ENCODE measurements around the gene GPD1L.
"Not testable (repeated sequence)": the region's sequence is repeated elsewhere in the genome, so short reads cannot be mapped to it uniquely, and the experiment has no call there.

GPD1L gene

GRCh38 chr3:32105291-32106131 is 909 bp upstream of the GPD1L start:
- no peak for DNase-seq (ENCODE audit: low spot score)

- peak; percentile 8 for DNase-seq (ENCODE audit: low spot score)
Measured at GRCh38 chr3:32106929-32107362, 526 bp downstream of the GPD1L start.

DNA sequence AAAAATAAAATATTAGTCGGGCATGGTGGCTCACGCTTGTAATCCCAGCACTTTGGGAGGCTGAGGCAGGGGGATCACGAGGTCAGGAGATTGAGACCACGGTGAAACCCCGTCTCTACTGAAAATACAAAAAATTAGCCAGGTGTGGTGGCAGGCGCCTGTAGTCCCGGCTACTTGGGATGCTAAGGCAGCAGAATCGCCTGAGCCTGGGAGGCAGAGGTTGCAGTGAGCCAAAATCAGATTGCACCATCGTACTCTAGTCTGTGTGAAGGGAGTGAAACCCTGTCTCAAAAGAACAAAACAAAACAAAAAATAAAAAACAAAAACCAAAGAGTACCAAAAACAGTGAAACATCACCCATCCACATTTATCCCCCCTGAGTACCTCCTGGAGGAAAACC is 1.8 kb downstream of the GPD1L start:
- DNase-seq (ENCODE audit: low spot score) = not testable (repeated sequence)

DNA sequence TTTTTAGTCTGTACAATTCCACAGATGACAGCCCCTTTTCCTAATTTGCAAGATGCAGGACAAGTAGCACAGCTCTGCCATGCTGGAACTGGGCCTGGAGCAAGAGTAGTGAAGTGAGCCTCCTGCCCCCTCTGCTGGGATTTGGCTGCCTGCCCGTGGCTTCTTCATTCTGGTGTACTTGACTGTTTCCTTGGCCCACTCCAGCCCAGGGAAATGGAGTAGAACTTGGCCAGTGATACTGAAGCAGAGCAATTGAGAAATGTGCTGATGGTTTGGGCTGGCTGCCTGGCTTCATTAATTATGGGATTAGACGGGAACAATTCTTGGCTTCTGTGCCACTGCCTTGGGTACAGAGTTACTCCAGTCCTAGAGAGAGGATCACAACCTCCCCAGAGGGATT is 2.8 kb downstream of the GPD1L start:
- no peak for DNase-seq (ENCODE audit: low spot score)

DNA sequence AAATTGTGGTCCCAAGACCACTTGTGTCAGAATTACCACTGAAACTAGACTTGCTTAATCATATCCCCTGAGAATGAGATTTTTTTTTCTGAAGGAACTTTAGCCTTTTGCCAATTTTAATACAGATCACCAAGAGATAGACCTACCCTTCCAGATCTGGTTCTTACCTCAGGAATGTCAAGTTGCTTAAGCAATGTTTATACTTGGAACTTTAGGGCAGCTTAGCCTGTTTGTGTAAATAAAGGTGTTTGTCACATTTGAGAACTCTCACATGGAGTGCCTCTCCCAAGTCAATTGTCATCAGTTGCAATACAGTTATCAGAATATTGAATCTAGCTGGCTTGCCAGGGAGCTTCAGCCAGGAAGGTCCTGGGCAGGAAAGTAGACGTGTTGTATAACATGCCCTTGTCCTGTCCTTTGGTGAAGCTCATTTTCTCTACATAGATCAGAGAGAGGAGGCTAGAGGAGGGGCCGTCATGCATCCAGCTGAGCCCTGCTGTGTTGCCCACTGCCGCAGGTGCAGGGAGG is 3.9 kb downstream of the GPD1L start:
- DNase-seq (ENCODE audit: low spot score) = no peak

GRCh38 chr3:32111560-32111959 is 5.1 kb downstream of the GPD1L start:
- no peak for DNase-seq (ENCODE audit: low spot score)

GRCh38 chr3:32113566-32113965 is 7.1 kb downstream of the GPD1L start:
- DNase-seq (ENCODE audit: low spot score) = no peak

DNA sequence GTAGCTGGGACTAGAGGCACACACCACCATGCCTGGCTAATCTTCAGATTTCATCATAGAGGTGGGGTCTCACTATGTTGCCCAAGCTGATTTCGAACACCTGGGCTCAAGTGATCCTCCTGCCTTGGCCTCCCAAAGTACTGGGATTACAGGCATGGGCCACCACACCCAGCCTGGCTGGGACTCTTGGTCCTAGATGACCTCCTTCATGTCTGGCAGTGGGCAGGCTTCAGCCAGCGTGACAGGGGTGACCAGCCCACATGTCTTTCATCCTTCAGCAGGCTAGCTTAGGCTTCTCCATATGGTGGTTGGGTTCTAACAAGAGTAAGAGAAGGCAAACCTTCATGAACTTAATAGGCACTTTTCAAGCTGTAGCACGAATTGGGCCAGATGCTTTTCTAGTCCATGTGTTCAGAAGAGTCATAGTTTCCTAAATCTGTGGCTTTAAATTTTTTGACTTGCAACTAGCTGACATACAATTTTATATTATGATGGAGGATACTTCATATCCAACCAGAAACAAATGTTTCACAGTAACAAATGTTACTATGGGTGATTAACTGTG is 7.6 kb downstream of the GPD1L start:
- peak; percentile 11 for DNase-seq (ENCODE audit: low spot score)

- DNase-seq (ENCODE audit: low spot score) = peak; percentile 80
Measured at GRCh38 chr3:32114546-32115386, 8.3 kb downstream of the GPD1L start.

- DNase-seq (ENCODE audit: low spot score) = no peak
Measured at GRCh38 chr3:32117320-32117719, 10.9 kb downstream of the GPD1L start.

GRCh38 chr3:32118215-32118614 is 11.8 kb downstream of the GPD1L start:
- DNase-seq (ENCODE audit: low spot score) = no peak

DNA sequence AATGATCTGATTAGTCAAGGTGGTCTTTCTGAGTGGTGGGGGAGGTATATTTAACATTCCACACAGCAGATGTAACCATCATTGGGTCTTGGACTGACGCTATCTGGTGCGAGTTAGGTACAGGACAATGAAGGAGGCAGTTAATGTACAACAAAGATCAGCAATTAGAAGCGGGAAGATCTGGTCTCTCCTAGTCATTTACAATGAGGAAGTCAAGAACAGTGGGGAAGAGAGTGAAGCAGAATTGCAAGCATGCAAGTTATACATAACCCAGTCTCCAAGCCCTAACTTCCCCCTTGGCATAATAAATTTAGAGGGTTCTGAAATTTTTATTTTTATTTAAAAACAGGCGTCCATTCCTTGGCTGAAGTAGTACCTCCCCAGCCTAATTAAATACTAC is 14.1 kb downstream of the GPD1L start:
- no peak for DNase-seq (ENCODE audit: low spot score)

- DNase-seq (ENCODE audit: low spot score) = no peak
Measured at GRCh38 chr3:32121137-32121536, 14.7 kb downstream of the GPD1L start.

DNA sequence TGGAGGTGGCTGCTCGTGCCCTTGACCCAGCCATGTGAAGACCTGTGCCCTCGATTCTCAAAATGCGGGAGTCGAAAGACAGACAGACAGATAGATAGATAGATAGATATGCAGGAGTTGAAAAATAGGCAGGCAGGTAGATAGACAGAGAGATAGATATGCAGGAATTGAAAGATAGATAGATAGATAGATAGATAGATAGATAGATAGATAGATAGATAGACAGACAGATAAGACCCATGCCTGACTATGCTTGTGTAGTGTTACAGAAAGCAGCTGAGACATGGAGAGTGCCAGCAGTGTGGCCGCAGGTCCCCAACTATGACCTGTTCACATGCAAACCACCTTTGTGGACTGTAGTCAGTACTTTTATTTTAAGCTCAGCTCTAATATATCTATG is 17.2 kb downstream of the GPD1L start:
- no peak for DNase-seq (ENCODE audit: low spot score)

- DNase-seq (ENCODE audit: low spot score) = no peak
Measured at GRCh38 chr3:32125012-32125411, 18.6 kb downstream of the GPD1L start.

DNA sequence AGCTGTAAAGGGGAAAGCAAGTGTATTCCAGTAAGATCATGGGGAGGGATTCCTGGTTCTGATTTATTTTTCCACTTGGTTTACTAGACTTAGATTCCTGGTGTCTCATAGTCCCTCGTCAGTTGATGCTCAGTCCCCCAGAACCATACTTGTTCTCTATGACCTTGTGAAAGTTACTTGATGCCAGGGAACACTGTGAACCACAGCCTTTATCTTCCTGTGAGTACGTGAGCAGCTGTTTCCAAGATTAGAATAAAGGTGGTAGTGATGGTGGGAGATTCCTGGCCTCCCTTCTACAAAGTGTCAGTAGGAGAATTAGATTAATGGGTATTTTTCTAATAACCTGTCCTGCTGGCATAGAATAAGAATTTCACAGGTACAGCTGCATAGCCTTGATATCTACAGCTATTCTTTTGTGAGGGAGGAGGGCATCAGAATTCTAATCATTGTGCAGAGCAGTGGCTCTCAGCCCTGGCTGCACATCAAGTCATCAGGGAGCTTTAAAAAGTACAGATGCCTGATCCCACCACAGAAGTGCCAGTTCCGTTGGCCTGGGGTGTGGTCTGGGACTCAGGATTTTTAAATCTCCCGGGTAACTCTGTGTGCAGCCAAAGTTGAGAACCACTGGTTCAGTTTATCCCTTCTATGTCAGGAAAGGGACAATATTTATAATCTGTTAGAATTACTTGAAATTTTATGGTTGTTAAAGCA is 20.0 kb downstream of the GPD1L start:
- no peak for DNase-seq (ENCODE audit: low spot score)

DNA sequence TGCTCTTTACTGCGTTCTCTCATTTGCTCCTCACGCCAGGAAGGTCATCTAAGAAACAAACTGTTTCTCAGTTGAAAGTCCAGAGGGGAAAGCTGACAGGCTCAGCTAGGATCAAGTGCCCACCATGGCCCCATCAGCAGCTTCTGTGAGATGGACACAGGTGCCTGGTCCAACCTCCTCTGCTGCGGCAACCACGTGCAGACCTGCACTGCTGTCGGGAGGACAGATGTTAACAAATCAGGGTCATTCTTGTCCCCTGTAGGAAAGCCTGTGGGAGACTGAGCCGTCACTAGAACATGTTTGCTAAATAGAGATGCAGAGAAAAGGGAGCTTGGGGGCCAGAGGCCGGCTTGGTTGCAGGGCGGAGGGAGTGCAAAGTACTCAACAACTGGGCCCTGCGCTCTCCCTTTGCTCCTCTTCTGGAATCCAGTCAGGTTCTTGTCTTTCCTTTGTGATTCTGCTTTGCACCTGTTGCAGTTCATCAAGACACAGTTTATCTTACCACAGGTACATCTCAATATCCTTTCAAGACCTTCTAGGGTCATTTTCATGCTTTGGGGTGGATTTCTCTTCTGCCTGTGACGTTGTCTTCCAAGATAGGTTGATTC is 20.9 kb downstream of the GPD1L start:
- no peak for DNase-seq (ENCODE audit: low spot score)

DNA sequence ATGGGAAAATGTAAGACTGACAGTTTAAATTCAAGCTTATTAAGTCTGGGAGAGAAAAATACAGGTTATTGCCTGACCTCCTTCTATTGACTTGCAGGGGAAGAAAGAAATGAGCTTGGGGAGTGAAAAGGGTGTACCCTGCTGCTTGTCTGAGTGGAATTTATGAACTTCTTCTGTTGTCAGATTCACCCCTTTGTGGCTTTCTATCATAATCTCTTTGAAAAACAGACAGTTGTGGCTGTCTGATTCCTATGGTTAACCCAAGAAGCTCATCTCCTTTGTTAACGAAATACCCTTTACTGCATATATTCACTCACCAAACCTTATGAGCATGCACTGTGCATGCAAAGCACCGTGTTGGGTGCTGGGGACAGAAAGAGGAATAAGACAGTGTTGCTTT is 22.5 kb downstream of the GPD1L start:
- DNase-seq (ENCODE audit: low spot score) = no peak

DNA sequence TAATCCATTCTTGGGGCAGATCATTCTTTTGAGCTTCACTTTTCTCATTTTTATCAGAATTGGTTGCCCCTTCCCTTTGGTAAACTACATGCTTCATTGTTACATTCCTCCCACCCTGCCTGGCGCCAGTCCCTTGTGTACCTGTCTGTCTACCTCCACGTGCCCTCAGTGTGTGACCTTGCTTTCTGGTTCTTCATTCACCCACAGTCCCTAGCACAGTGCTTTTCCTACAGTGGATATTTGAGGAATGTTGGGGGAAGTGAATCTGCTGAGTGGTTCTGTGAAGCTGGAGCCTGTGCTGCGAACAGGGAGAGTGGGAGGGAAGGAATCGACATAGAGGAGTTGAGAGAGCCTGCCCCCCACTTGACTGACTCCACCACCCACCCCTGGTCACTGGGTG is 23.4 kb downstream of the GPD1L start:
- DNase-seq (ENCODE audit: low spot score) = no peak

DNA sequence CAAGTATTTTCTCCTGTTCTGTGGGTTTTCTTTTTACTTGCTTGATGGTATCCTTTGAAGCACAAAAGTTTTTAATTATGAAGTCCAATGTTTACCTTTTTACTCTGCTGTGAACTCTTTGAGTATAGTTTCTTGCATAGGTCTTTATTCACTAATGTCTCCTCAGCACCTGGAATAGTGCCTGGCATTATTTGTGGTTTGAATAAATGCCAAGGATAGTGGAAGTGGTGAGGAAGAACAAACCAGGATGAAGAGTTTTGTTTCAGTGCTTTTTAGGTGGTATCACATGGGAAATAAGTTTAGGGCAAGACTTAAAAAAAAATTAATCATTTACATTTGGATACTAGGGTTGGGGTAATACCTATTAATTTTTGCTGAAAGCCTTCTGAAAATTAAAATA is 25.7 kb downstream of the GPD1L start:
- no peak for DNase-seq (ENCODE audit: low spot score)

DNA sequence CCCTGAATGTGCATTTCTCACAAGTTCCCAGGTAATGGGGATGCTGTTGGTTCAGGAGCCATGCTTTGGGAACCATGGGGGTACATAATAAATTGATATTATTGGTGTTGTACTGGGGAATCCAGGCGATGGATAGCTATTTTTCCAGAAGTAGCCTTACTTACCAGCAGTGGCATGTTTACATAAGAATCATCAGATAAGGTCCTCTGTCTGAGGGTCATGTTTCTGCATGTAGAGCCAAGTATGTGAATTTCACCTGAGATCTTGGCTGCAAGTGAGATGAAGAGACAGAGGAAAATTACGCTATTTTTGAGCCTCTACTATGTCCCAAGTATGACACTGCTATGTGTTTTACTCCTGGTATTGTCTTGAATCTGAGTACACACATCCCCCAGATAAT is 26.3 kb downstream of the GPD1L start:
- DNase-seq (ENCODE audit: low spot score) = no peak

DNA sequence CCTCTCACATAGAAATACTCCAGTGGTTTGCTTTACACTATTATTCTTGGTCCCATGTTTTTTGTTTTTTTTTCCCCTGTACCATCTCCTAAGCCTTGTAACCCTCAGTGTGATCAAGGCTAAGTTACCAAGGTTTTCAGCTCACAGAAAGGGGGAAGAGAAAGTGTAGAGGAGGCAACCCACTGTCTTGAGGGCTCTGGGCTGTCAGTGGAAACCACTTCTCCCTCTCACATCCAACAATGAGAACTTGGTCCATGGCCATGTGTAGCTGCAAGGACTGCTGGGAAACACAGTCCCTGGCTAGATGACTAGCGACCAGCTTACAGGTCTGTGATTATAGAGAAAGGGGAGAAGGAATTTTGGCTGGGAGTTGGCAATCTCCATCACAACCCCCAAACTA is 30.3 kb downstream of the GPD1L start:
- no peak for DNase-seq (ENCODE audit: low spot score)

All from activated CD4-positive, alpha-beta T cell treated with anti-CD3 and anti-CD28 coated beads, Interleukin-2, Interleukin-4, amounts not matched to agents 100 ng/mL and 50 ng/mL, durations not matched to agents 16 hours and 8 hours (primary cell).